Forelimb muscle (tissue), 1 donor: ENCODE data around the gene ATXN10. TPM values are rescaled to one million over a fixed set of nuclear protein-coding genes. Genes with fewer than 3 reads are reported as not detected.

Source experiments
- DNase-seq: peaks from one replicate; pipeline ENCODE4 v3.0.0-alpha.2; 2013; ENCODE audit warnings: low read depth
- polyA plus RNA-seq: library from polyadenylated mRNA; unstranded; fragments of 120-200 nt; gene quantifications from one replicate; pipeline ENCODE4 v1.2.1, GENCODE V29; 2013; ENCODE audit not compliant: insufficient read length

Gene ATXN10
- polyA plus RNA-seq, 1 donor = 170 TPM

DNA sequence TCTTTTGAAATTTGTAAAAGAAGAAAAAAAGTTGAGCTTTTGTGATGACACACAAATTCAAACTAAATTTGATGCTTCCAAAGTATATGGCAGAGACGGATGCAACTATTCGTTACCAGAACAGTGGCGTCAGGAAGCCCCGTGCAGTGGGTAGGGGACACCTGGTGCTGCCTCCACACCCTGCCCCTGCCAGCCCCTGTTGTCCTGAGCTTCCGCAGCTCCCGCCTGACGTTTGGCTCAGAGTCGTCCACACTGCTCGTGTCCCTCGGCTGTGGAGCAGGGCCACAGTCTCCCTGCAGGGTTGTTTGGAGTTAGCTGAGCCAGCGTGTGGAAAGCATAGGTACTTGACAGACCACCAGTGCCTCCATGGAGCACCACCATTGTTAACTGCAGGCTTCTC lies 86.3 kb downstream of the ATXN10 start:
- DNase-seq = no peak

GRCh38 chr22:45758603-45759002 lies 87.0 kb downstream of the ATXN10 start:
- DNase-seq = no peak

DNA sequence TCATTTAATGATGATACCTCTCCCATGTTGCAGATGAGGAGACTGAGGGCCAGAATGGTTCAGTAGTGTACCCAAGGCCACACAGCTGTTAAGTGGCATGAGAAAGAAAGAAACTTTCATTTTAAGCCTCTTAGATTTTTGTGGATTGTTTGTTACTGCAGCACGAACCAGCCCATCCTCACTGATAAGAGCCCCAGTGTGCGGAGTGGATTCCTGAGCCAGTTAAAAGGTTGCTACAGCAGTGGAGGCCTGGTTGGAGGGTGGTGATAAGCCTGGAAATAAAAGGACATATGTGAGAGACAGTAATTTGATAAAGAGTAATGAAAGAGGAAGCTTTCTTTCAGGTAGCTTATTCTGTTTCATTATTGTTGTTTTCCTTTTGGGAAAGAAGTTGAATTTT lies 89.0 kb downstream of the ATXN10 start:
- no peak for DNase-seq

DNA sequence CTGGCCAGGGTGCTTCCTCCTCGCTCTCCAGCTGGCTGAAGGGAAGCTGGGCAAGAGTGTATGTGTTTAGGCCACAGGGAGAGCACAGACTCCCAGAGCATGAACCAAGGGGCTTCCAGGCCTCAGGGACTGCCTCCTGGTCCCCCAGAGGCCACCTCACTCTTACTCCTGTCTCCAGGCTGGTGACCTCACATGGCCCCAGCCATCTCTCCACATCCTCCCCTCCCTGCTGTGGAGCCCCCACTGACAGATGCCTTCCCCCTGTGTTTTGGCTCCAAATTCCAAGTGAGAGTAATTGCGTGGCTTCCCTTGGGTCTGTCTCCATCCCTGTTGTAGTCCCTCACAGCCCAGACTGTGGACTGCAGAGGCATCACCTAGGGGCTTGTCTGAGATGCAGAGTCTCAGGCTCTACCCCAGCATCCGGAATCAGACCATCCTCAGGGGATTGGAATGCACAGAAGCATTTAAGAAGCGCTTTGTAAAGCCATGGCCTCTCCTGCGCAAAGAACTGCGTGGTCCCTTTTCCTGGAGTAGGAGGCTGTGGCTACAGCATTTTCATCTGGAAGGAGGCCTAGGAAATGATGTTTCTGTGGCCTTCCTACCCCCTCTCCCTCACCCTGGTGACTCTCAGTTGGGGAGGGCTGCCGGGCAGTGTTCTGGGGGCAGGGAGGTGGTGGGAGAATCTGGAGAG lies 91.1 kb downstream of the ATXN10 start:
- DNase-seq = no peak

DNA sequence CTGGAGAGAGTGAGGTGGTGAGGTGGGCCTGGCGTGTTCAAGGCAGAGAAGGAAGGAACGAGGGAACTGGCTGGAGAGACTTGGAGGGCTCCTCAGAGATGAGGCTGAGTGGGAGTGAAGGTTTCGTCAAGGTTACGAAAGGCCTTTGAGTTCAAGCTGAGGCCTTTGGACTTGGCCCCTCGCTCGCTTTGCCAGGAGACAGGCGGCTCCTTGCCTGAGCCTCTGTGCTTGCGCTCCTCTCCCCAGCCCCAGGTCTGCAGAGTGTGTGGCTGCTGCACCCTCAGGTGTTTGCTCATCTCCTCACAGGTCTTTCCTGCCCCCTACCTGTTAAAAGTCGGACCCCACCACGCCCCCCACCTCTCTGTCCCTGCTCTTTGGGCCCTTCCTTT lies 91.6 kb downstream of the ATXN10 start:
- DNase-seq = no peak

- DNase-seq = no peak
These were observed 96.9 kb downstream of the ATXN10 start for GRCh38 chr22:45768490-45768889.

- no peak for DNase-seq
These were observed 98.1 kb downstream of the ATXN10 start for GRCh38 chr22:45769569-45770210.

DNA sequence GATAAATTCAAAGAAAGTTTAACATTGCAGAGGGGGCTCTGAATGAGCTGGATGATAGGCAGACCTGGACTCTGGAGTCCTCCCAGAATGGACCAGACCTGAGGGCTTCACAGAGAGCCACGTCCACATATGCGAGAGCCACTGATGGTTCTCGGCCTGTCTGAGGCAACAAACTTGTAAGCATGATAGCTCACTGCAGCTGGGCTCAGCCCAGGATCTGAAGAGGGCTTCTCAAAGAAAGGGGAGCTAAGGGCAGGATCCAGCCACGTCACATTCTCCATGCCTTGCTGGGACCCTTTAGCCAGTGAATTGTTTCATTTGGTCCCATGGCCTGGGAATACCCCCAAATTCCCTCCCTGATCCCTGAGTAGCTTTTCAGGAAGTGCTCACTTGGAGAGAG lies 98.9 kb downstream of the ATXN10 start:
- no peak for DNase-seq

GRCh38 chr22:45771057-45771456 lies 99.4 kb downstream of the ATXN10 start:
- DNase-seq = no peak

DNA sequence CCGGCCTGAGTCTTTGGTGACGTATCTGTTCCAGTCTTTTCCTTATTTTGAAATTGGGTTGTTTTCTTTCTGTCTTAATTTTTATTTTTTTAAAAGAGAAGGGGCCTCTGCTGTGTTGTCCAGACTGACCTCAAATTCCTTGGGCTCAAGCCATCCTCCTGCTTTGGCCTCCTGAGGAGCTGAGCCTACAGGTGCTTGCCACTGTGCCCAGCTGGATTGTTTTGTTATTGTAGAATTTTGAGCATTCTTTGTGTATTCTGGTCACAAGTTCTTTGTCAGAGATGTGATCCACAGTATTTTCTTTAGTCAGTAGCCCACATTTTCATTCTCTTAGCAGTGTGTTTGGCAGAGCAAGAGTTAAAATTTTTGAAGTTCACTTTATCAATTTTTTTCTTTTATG lies 100.1 kb downstream of the ATXN10 start:
- DNase-seq = no peak

GRCh38 chr22:45772743-45773142 lies 101.1 kb downstream of the ATXN10 start:
- DNase-seq = no peak

DNA sequence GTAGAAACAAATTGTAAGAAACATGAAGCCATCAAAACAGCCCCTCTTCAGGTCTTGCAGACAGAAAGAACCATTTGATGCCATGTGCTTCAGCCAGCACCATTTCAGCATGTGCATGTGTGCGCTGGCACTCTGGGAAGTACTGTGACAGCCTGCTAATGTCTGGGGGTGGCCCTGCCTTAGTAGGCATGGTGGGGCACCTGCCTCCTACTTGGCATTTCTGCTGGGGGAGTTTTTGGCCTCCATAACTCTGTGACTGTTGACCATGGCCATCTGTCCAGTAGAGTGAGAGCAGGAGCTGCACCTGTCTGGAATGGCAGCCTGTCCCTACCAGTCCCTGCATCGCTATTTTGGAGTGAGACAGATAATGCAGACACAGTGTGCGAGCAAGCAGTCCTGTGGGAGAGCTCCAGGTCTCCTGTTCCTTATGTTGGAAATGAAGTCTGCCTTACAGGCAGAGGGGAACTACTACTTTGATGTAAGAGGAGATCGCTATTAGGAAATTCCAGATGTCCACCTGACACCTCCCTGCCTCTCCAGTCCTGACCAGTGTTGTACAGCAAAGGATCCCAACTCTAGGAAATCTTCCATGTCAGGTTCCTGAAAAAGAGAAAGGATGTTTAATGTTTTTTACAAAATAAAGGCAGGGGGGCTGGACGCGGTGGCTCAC lies 102.5 kb downstream of the ATXN10 start:
- DNase-seq = no peak

DNA sequence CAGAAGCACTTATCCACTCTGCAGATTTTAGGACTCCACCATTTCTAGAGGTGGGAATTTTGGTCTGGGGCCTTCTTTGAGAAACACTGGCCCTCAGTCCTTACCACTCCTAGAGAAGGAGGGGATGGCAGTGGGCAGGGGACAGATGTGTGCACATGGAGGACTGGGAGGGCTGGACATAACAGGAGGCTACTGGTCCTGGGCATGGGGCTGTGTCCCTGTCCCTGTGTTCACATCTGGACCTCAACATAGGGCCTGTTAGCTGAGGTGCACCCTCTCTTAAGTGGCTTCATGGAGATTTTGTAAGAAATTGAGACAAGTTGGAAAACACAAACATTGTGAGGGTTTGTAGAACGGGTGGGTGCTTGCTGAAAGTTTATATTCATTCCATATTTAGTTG lies 103.4 kb downstream of the ATXN10 start:
- no peak for DNase-seq

DNA sequence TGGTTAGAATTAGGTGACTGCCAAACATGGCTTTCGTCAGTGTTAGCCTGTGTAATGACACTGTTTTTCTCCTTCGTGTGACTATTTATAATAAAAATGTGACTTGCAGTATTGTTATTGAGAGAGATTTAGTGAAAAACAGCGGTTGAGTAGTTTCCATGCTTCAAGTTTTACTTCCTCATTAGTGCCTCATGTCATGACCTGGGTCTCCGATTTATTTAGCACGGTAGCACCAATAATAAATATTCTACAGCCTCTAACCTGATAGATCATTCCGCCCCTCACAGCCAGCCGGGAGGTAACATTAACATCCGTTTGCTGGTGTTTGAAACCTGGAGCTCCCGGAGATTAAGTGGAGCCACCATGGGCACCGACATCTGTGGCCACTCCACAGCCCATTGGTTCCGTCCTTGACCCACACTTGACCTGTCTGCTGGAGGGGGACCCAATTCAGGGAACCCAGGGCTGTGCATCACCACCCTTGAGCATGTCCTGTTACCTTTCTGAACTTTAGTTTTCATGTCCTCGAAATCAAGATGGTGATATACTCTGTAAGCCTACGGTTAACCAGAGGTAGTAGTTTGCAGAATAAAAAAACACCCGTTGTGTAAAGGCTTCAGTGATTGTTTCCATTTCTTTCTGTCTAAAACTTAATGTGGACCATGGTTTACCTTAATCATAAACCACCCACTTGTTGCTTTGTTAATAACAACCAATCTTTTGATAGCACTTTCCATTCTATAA lies 104.1 kb downstream of the ATXN10 start:
- DNase-seq = no peak

- DNase-seq = no peak
These were observed 104.6 kb downstream of the ATXN10 start for GRCh38 chr22:45776313-45776585.

DNA sequence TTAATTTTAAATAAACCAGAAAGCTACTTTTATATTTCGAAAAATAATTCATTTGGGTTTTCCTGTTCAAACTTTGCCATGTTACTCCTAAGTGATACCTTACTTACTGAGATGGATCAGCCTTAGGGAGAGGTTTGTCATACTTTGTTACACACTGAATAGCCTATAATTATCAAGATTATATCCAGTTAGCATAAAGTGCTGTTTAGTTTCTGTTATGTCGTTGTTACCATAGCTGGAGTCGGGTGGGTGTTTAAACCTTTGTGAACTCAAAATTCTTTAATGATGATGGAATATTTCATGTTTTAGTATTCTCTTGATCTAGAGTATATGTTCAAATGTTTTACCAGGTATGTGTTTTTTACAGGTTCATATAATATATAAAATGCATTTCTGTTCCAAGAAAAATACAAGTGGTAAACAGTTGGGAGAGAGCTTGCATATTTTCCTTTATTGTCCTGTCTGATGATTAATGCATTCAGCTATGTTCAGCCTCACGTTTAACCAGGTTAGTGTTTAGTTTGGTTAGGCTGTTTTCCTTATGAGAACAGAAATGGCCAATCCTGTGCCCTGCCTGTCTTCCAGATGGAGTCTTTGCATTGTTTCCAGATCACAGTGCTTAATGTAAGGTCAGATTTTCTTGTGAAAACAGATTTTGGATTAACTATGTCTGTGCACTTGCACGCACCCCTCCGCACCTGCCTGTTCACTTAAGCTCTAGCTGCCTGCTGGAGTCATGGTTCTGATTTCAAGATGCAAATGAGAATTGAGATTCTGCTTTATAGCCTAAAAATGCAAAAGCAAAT lies 105.6 kb downstream of the ATXN10 start:
- no peak for DNase-seq

- no peak for DNase-seq
These were observed 106.3 kb downstream of the ATXN10 start for GRCh38 chr22:45777852-45778375.

DNA sequence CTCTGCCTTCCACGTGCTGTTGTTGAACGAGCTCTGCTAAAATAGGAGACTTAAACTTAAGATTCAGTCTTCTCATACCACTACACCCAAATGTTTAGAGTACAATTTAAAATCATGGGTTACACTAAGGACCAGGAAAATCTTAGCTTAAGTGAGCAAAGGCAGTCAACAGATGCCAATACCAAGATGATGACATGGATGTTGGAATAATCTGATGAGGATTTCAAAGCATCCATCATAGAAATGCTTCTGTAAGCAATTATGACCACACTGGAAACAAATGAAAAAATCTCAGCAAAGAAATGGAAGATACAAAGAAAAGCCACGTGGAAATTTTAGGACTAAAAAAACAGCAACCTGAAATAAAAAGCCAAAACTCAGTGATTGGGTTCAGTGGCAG lies 109.8 kb downstream of the ATXN10 start:
- DNase-seq = no peak

- DNase-seq = no peak
These were observed 110.3 kb downstream of the ATXN10 start for GRCh38 chr22:45781966-45782365.

GRCh38 chr22:45783021-45783420 lies 111.4 kb downstream of the ATXN10 start:
- DNase-seq = no peak

DNA sequence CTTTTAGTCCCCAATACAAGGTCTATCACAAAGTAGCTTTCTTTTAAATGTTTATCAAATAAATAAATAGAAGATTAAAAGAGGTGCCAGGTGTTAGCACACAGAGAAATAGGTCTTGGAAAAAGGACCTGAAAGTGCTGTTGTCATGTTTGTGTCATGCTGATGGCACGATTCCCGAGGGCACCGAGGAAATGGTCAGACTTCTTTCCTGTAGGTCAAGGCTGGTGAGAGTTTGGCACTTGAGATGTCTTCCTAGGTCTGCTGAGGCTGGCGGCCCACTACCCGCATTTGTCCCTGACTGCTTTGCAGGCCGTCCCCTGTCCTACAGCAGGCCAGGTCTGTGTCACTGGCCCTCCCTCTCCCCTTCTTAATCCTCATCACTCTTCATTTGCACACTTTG lies 112.1 kb downstream of the ATXN10 start:
- no peak for DNase-seq
